Neural progenitor cell (in vitro differentiated cells): ENCODE data around the gene AMOTL2. TPM values are rescaled to one million over a fixed set of nuclear protein-coding genes. Genes with fewer than 3 reads are reported as not detected.

Experiments used
- DNase-seq: peaks from one replicate; pipeline ENCODE4 v3.0.0-alpha.2; 2016; ENCODE audit warnings: low spot score
- H2AFZ ChIP-seq: fragments of 200-600 bp; sonication (generic); replicated peaks from 2 replicates; pipeline ENCODE4 v1.6.1; 2016; ENCODE audit warnings: antibody characterized with exemption
- H3F3A ChIP-seq: fragments of 200-600 bp; sonication (generic); 2 replicates; pipeline ENCODE4 v1.6.1; 2016; ENCODE audit warnings: antibody characterized with exemption, low read depth
- H3K27ac ChIP-seq: fragments of 200-600 bp; sonication (generic); 2 replicates; pipeline ENCODE4 v1.5.1; 2016; ENCODE audit warnings: mild to moderate bottlenecking
- H3K27me3 ChIP-seq: fragments of 200-600 bp; sonication (generic); 2 replicates; pipeline ENCODE4 v1.6.1; 2016; ENCODE audit warnings: mild to moderate bottlenecking, moderate library complexity
- H3K36me3 ChIP-seq: fragments of 200-600 bp; sonication (generic); 2 replicates; pipeline ENCODE4 v1.5.1; 2016
- H3K4me1 ChIP-seq: fragments of 200-600 bp; sonication (generic); 2 replicates; pipeline ENCODE4 v1.6.1; 2016; ENCODE audit warnings: mixed run types
- H3K4me2 ChIP-seq: fragments of 200-600 bp; sonication (generic); 2 replicates; pipeline ENCODE4 v1.6.1; 2016
- H3K4me3 ChIP-seq: fragments of 200-600 bp; sonication (generic); 2 replicates; pipeline ENCODE4 v1.5.1; 2016
- H3K79me2 ChIP-seq: fragments of 200-600 bp; sonication (generic); 2 replicates; pipeline ENCODE4 v1.6.1; 2016; ENCODE audit warnings: low read depth
- H3K9ac ChIP-seq: fragments of 200-600 bp; sonication (generic); 2 replicates; pipeline ENCODE4 v1.6.1; 2016
- H3K9me3 ChIP-seq: fragments of 200-600 bp; sonication (generic); 2 replicates; pipeline ENCODE4 v1.5.1; 2016; ENCODE audit warnings: low read depth
- H4K20me1 ChIP-seq: fragments of 200-600 bp; sonication (generic); 2 replicates; pipeline ENCODE4 v1.6.1; 2016; ENCODE audit warnings: low read depth
- H3K27ac Mint-ChIP-seq: 3 replicates; pipeline ENCODE4 v1.8.0; 2021; ENCODE audit warnings: mixed read lengths
- H3K27me3 Mint-ChIP-seq: 2 replicates; pipeline ENCODE4 v1.8.0; 2022; ENCODE audit warnings: low read depth, mild to moderate bottlenecking, inconsistent platforms, moderate library complexity, mixed read lengths; ENCODE audit not compliant: insufficient read depth
- H3K36me3 Mint-ChIP-seq: 3 replicates; pipeline ENCODE4 v1.8.0; 2021; ENCODE audit warnings: mixed read lengths
- H3K4me1 Mint-ChIP-seq: 3 replicates; pipeline ENCODE4 v1.8.0; 2021; ENCODE audit warnings: mixed read lengths
- H3K4me3 Mint-ChIP-seq: 3 replicates; pipeline ENCODE4 v1.8.0; 2021; ENCODE audit warnings: mild to moderate bottlenecking, moderate library complexity, mixed read lengths
- H3K9me3 Mint-ChIP-seq: 3 replicates; pipeline ENCODE4 v1.8.0; 2020; ENCODE audit warnings: mixed read lengths
- CTCF ChIP-seq: fragments of 200-600 bp; sonication (generic); IDR thresholded peaks from 2 replicates; pipeline ENCODE4 v1.5.1; 2017; ENCODE audit warnings: antibody characterized with exemption, mild to moderate bottlenecking
- EZH2 ChIP-seq: fragments of 200-600 bp; sonication (generic); IDR thresholded peaks from 2 replicates; pipeline ENCODE4 v1.6.1; 2017; ENCODE audit warnings: antibody characterized with exemption, mild to moderate bottlenecking, moderate library complexity
- EZH2phosphoT487 ChIP-seq: fragments of 200-600 bp; sonication (generic); IDR thresholded peaks from 2 replicates; pipeline ENCODE4 v1.6.1; 2017; ENCODE audit warnings: antibody characterized with exemption
- total RNA-seq: library from RNA; depleted of rRNA; stranded (reverse); fragments of >200 nt; gene quantifications from 2 replicates; pipeline ENCODE4 v1.2.3, GENCODE V29; 2015; ENCODE audit warnings: low replicate concordance

The AMOTL2 gene
- total RNA-seq, 1 donor from 2014 or later: 62.9 TPM

- H3K79me2 ChIP-seq: peaks cover 71% of the 10 kb centered on the region
- no peaks in the 10 kb centered on the region for H3K9me3 ChIP-seq
- no peaks in the 10 kb centered on the region for H3K9me3 Mint-ChIP-seq
- no peak for TF ChIP-seq EZH2phosphoT487
- TF ChIP-seq CTCF: no peak
- no peak for TF ChIP-seq EZH2
- H3K36me3 ChIP-seq: peaks cover 20% of the 10 kb centered on the region
- peak overlapping the region; percentile 96 for H3K4me3 Mint-ChIP-seq
- no peak overlapping the region for H3K4me3 ChIP-seq
- peaks cover 26% of the 10 kb centered on the region for H3K36me3 Mint-ChIP-seq
- H3K9ac ChIP-seq: no peak overlapping the region
- peaks cover 49% of the 10 kb centered on the region for H3K4me1 ChIP-seq
- no peak for DNase-seq
- peaks cover 21% of the 10 kb centered on the region for H3K27me3 Mint-ChIP-seq
- H3K4me2 ChIP-seq: peak overlapping the region; percentile 97
- no peak overlapping the region for H2AFZ ChIP-seq
- H4K20me1 ChIP-seq: peaks cover 77% of the 10 kb centered on the region
- peaks cover 9% of the 10 kb centered on the region for H3K27me3 ChIP-seq
- H3K4me1 Mint-ChIP-seq: peaks cover 52% of the 10 kb centered on the region
- peaks cover 65% of the 10 kb centered on the region for H3F3A ChIP-seq
- H3K27ac Mint-ChIP-seq: peak overlapping the region; percentile 58
- no peak overlapping the region for H3K27ac ChIP-seq
Measured at GRCh38 chr3:134370611-134371531, 3.4 kb downstream of the AMOTL2 start.

- peaks cover 86% of the 10 kb centered on the region for H4K20me1 ChIP-seq
- no peak overlapping the region for H3K9ac ChIP-seq
- H3K27ac Mint-ChIP-seq: no peak overlapping the region
- TF ChIP-seq EZH2: no peak
- no peak for TF ChIP-seq EZH2phosphoT487
- no peak for TF ChIP-seq CTCF
- H3K27me3 ChIP-seq: peaks cover under 1% of the 10 kb centered on the region
- H3K27ac ChIP-seq: no peak overlapping the region
- H3F3A ChIP-seq: peaks cover 65% of the 10 kb centered on the region
- H3K79me2 ChIP-seq: peaks cover 77% of the 10 kb centered on the region
- H3K4me1 Mint-ChIP-seq: peaks cover 52% of the 10 kb centered on the region
- H3K4me2 ChIP-seq: no peak overlapping the region
- peaks cover 23% of the 10 kb centered on the region for H3K36me3 ChIP-seq
- DNase-seq: no peak
- H3K4me3 ChIP-seq: no peak overlapping the region
- H3K4me3 Mint-ChIP-seq: peak overlapping the region; percentile 24
- H3K9me3 ChIP-seq: no peaks in the 10 kb centered on the region
- peaks cover 35% of the 10 kb centered on the region for H3K36me3 Mint-ChIP-seq
- no peak overlapping the region for H2AFZ ChIP-seq
- H3K4me1 ChIP-seq: peaks cover 49% of the 10 kb centered on the region
- no peaks in the 10 kb centered on the region for H3K9me3 Mint-ChIP-seq
- H3K27me3 Mint-ChIP-seq: peaks cover 16% of the 10 kb centered on the region
Measured at GRCh38 chr3:134369861-134370596, 4.2 kb downstream of the AMOTL2 start.

- Histone ChIP-seq H3K36me3 (peaks cover 23% of the 10 kb centered on the region), H3F3A (peaks cover 65% of the 10 kb centered on the region), H3K9me3 (no peaks in the 10 kb centered on the region), H3K4me1 (peaks cover 55% of the 10 kb centered on the region), H3K27me3 (no peaks in the 10 kb centered on the region), H3K4me2 (no peak overlapping the region), H2AFZ (no peak overlapping the region), H4K20me1 (peaks cover 93% of the 10 kb centered on the region), H3K79me2 (peaks cover 84% of the 10 kb centered on the region), H3K27ac (no peak overlapping the region), H3K4me3 (no peak overlapping the region), H3K9ac (no peak overlapping the region)
- no peaks in the 10 kb centered on the region for H3K9me3 Mint-ChIP-seq
- peaks cover 14% of the 10 kb centered on the region for H3K27me3 Mint-ChIP-seq
- no peak for DNase-seq
- H3K4me3 Mint-ChIP-seq: peak overlapping the region; percentile 48
- peaks cover 55% of the 10 kb centered on the region for H3K4me1 Mint-ChIP-seq
- no peak overlapping the region for H3K27ac Mint-ChIP-seq
- H3K36me3 Mint-ChIP-seq: peaks cover 40% of the 10 kb centered on the region
- no peak for TF ChIP-seq EZH2phosphoT487
- TF ChIP-seq CTCF: no peak
- TF ChIP-seq EZH2: no peak
Measured at GRCh38 chr3:134369231-134369741, 5.0 kb downstream of the AMOTL2 start.
